HCT116 (cell line): Measurements from ENCODE around the gene THSD4. TPM values are rescaled to one million over a fixed set of nuclear protein-coding genes. Genes with fewer than 3 reads are reported as not detected.
"Not testable (repeated sequence)": the region's sequence is repeated elsewhere in the genome, so short reads cannot be mapped to it uniquely, and the experiment has no call there.

Experiments used
- ATAC-seq: fragments of 200-7000 bp; cut with Tn5 transposase; 2 replicates; pipeline ENCODE4 v1.9.1; 2020; ENCODE audit warnings: mild to moderate bottlenecking, moderate library complexity
- BruUV-seq: library from RNA; stranded (reverse); fragments of 400-500 nt; replicated peaks from 2 replicates; lab custom pipeline; 2021; lab: Mats Ljungman, UMichigan
- CTCF ChIA-PET: fragments of 300-600 bp; sonication (Branson Sonifier 250); formaldehyde crosslinking; loops from one replicate; lab custom pipeline; 2021; ENCODE audit warnings: antibody characterized with exemption; lab: Charles Lee
- POLR2A ChIA-PET: fragments of 300-600, 350-600 bp; sonication (Branson Sonifier 250); formaldehyde crosslinking; loops from one replicate; lab custom pipeline; 2021; ENCODE audit warnings: antibody characterized with exemption; lab: Charles Lee
- RAD21 ChIA-PET, 2 experiments: fragments of 300-600 bp; sonication (Branson Sonifier 250); formaldehyde crosslinking; loops; one replicate each; lab custom pipeline; 2023; ENCODE audit warnings: low total read pairs in 2 of 2; ENCODE audit not compliant: uncharacterized antibody in 2 of 2, unreplicated experiment in 2 of 2, low non-redundant PET in 1 of 2; lab: Charles Lee
- DNase-seq: peaks from one replicate; pipeline ENCODE4 v3.0.0-alpha.2; 2010; ENCODE audit warnings: low read depth, low spot score
- H2AFZ ChIP-seq: fragments of 200-600 bp; shearing (Covaris generic), sonication (generic); 2 replicates; pipeline ENCODE4 v1.6.1; 2017; ENCODE audit warnings: low read depth, mixed run types, mixed read lengths, antibody characterized with exemption, low read length; ENCODE audit not compliant: poor library complexity, severe bottlenecking
- H3K27ac ChIP-seq: 2 replicates; pipeline ENCODE4 v1.5.1; 2012; ENCODE audit warnings: low read depth, low read length
- H3K27me3 ChIP-seq: fragments of 200-600 bp; sonication (generic); 2 replicates; pipeline ENCODE4 v1.6.1; 2016; ENCODE audit warnings: mixed run types, low read length, mixed read lengths; ENCODE audit not compliant: insufficient read depth
- H3K36me3 ChIP-seq, 2 experiments: fragments of 200-500 bp in 1 of 2; fragments of 200-600 bp in 1 of 2; sonication (Bioruptor generic) in 1 of 2; sonication (generic) in 1 of 2; 2 replicates each; pipeline versions ENCODE4 v1.5.1 to v1.6.1; 2014 to 2016; ENCODE audit warnings: low read length in 2 of 2, inconsistent platforms in 1 of 2, mixed read lengths in 1 of 2, mixed run types in 1 of 2; ENCODE audit not compliant: insufficient read depth in 2 of 2, control insufficient read depth in 1 of 2
- H3K4me1 ChIP-seq, 2 experiments: fragments of 200-600 bp in 1 of 2; sonication (generic) in 1 of 2; 2 replicates each; pipeline versions ENCODE4 v1.5.1 to v1.6.1; 2012 to 2017; ENCODE audit warnings: low read length in 2 of 2, inconsistent platforms in 1 of 2, mild to moderate bottlenecking in 1 of 2, mixed read lengths in 1 of 2, mixed run types in 1 of 2, moderate library complexity in 1 of 2; ENCODE audit not compliant: insufficient read depth in 2 of 2, control insufficient read depth in 1 of 2
- H3K4me2 ChIP-seq: fragments of 200-600 bp; sonication (generic); 2 replicates; pipeline ENCODE4 v1.6.1; 2017; ENCODE audit warnings: mixed run types, low read length, mixed read lengths
- H3K4me3 ChIP-seq, 2 experiments: fragments of 200-600 bp in 1 of 2; sonication (generic) in 1 of 2; replicated peaks in 1 of 2; 2 replicates each; pipeline ENCODE4 v1.5.1; 2011 to 2016; ENCODE audit warnings: low read length in 2 of 2, control low read depth in 1 of 2, low read depth in 1 of 2, mild to moderate bottlenecking in 1 of 2, mixed read lengths in 1 of 2, mixed run types in 1 of 2
- H3K79me2 ChIP-seq: fragments of 200-600 bp; sonication (generic); 2 replicates; pipeline ENCODE4 v1.6.1; 2017; ENCODE audit warnings: mild to moderate bottlenecking, mixed run types, low read length, moderate library complexity, mixed read lengths; ENCODE audit not compliant: insufficient read depth
- H3K9ac ChIP-seq: fragments of 200-600 bp; sonication (generic); 2 replicates; pipeline ENCODE4 v1.6.1; 2016; ENCODE audit warnings: low read length, mixed read lengths
- H3K9me2 ChIP-seq: fragments of 200-600 bp; sonication (generic), shearing (Covaris generic); 2 replicates; pipeline ENCODE4 v1.6.1; 2017; ENCODE audit warnings: mixed run types, mild to moderate bottlenecking, moderate library complexity; ENCODE audit not compliant: insufficient read depth
- H3K9me3 ChIP-seq, 2 experiments: fragments of 200-500 bp in 1 of 2; fragments of 200-600 bp in 1 of 2; sonication (Bioruptor generic) in 1 of 2; sonication (generic) in 1 of 2; 2 replicates each; pipeline ENCODE4 v1.6.1; 2014 to 2017; ENCODE audit warnings: low read length in 2 of 2, mixed read lengths in 2 of 2, inconsistent platforms in 1 of 2, low read depth in 1 of 2, mild to moderate bottlenecking in 1 of 2, mixed run types in 1 of 2, moderate library complexity in 1 of 2; ENCODE audit not compliant: control insufficient read depth in 1 of 2, insufficient read depth in 1 of 2
- H4K20me1 ChIP-seq: fragments of 200-600 bp; sonication (generic), shearing (Covaris generic); 2 replicates; pipeline ENCODE4 v1.6.1; 2017; ENCODE audit warnings: mixed run types, mild to moderate bottlenecking, moderate library complexity; ENCODE audit not compliant: insufficient read depth
- CBX3 ChIP-seq: IDR thresholded peaks from 2 replicates; pipeline ENCODE4 v1.6.1; 2012; ENCODE audit warnings: low read depth
- EGR1 ChIP-seq: IDR thresholded peaks from 2 replicates; pipeline ENCODE4 v1.6.1; 2012; ENCODE audit warnings: low read depth
- ELF1 ChIP-seq: IDR thresholded peaks from 2 replicates; pipeline ENCODE4 v1.6.1; 2012; ENCODE audit warnings: low read depth, borderline replicate concordance
- EZH2 ChIP-seq: fragments of 200-600 bp; sonication (generic); IDR thresholded peaks from 2 replicates; pipeline ENCODE4 v1.6.1; 2017; ENCODE audit warnings: antibody characterized with exemption, mixed run types
- EZH2phosphoT487 ChIP-seq: fragments of 200-600 bp; IDR thresholded peaks from 2 replicates; pipeline ENCODE4 v1.6.1; 2018; ENCODE audit warnings: antibody characterized with exemption, borderline replicate concordance
- POLR2A ChIP-seq: IDR thresholded peaks from 2 replicates; pipeline ENCODE4 v1.7.0; 2011; ENCODE audit warnings: borderline replicate concordance; ENCODE audit not compliant: insufficient read depth, insufficient read length; ENCODE audit errors: extremely low read depth
- RAD21 ChIP-seq: IDR thresholded peaks from 2 replicates; pipeline ENCODE4 v1.6.1; 2012; ENCODE audit warnings: low read depth, mild to moderate bottlenecking
- SP1 ChIP-seq: IDR thresholded peaks from 2 replicates; pipeline ENCODE4 v1.6.1; 2012; ENCODE audit warnings: low read depth
- YY1 ChIP-seq: IDR thresholded peaks from 2 replicates; pipeline ENCODE4 v1.6.1; 2011; ENCODE audit warnings: low read length, low read depth, moderate library complexity, mild to moderate bottlenecking; ENCODE audit not compliant: insufficient replicate concordance; ENCODE audit errors: extremely low read depth
- ZFX ChIP-seq: fragments of 450-650 bp; IDR thresholded peaks from 2 replicates; pipeline ENCODE4 v1.6.1; 2017
- ZNF274 ChIP-seq: fragments of 200-500 bp; sonication (Bioruptor generic); IDR thresholded peaks from 2 replicates; pipeline ENCODE4 v1.6.1; 2014; ENCODE audit warnings: mild to moderate bottlenecking, low read depth, low read length, inconsistent platforms
- intact Hi-C: fragments of 100-400 bp; cut with micrococcal nuclease; formaldehyde crosslinking; loops from 2 replicates; pipeline ENCODE4 v1.10.0; 2022
- total RNA-seq: library from RNA; stranded (reverse); gene quantifications from one replicate; pipeline ENCODE4 v1.2.1, GENCODE V29; 2021; ENCODE audit not compliant: unreplicated experiment
- TF ChIP-seq, protein P1 (sequence below), 3 experiments: fragments of 200-600 bp in 1 of 3; sonication (generic) in 1 of 3; IDR thresholded peaks in 2 of 3; conservative IDR thresholded peaks in 1 of 3; 2 replicates each; pipeline ENCODE4 v1.5.1; 2012 to 2017; ENCODE audit warnings: low read depth in 2 of 3, low read length in 2 of 3, antibody characterized with exemption in 1 of 3, borderline replicate concordance in 1 of 3, control low read depth in 1 of 3, mild to moderate bottlenecking in 1 of 3, mixed read lengths in 1 of 3, mixed run types in 1 of 3, moderate library complexity in 1 of 3; ENCODE audit not compliant: insufficient read depth in 1 of 3
- TF ChIP-seq, protein P2 (sequence below): IDR thresholded peaks from 2 replicates; pipeline ENCODE4 v1.6.1; 2012

THSD4 gene
- total RNA-seq, 1 experiment from 2014 or later, result 30.5 TPM

DNA sequence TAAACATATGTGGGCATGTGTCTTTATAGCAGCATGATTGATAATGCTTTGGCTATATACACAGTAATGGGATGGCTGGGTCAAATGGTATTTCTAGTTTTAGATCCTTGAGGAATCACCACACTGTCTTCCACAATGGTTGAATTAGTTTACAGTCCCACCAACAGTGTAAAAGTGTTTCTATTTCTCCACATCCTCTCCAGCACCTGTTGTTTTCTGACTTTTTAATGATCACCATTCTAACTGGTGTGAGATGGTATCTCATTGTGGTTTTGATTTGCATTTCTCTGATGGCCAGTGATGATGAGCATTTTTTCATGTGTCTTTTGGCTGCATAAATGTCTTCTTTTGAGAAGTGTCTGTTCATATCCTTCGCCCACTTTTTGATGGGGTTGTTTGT is 252.5 kb downstream of the THSD4 start:
- H3K27ac ChIP-seq, H3K9me3 ChIP-seq, ATAC-seq, H3K79me2 ChIP-seq, H3K4me2 ChIP-seq, DNase-seq, RAD21 ChIA-PET, CTCF ChIA-PET, H2AFZ ChIP-seq, POLR2A ChIA-PET, H4K20me1 ChIP-seq, BruUV-seq, H3K36me3 ChIP-seq, H3K4me3 ChIP-seq, H3K27me3 ChIP-seq, H3K9ac ChIP-seq, intact Hi-C loops, H3K9me2 ChIP-seq: not testable (repeated sequence)
- peaks cover 8 to 11% of the 10 kb centered on the region in 2 experiments; a peak in 3 of 4 replicates for H3K4me1 ChIP-seq

- H3K9me3 ChIP-seq, H3K9me2 ChIP-seq, H3K4me1 ChIP-seq, CTCF ChIA-PET, H3K4me2 ChIP-seq, H2AFZ ChIP-seq, H3K27ac ChIP-seq, ATAC-seq, H3K27me3 ChIP-seq, DNase-seq, H3K79me2 ChIP-seq, BruUV-seq, H3K9ac ChIP-seq, H3K4me3 ChIP-seq, intact Hi-C loops, RAD21 ChIA-PET, H3K36me3 ChIP-seq, POLR2A ChIA-PET, H4K20me1 ChIP-seq: not testable (repeated sequence)
Observed at GRCh38 chr15:71372769-71373168, 257.5 kb downstream of the THSD4 start.

DNA sequence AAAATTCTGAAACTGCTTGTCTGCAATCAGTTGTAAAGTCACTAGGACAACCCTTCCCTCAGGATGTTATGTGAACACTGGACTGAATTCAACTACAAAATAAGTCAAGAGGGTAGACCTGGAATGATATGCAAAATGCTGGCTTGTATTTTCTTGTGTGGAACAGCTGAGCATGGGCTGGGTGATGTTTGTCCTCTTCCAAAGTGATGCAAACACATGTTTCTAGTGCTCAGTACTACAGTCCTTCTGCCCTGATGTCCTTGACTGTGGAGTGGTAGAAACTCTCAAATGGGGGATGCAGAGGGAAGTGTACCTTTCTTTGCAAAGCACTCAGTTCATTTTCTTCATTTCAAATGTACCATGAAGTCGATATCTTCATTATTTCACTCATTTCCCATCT is 258.6 kb downstream of the THSD4 start:
- Histone ChIP-seq H3K4me3 (no peak overlapping the region), H3K9ac (no peak overlapping the region), H3K27me3 (no peaks in the 10 kb centered on the region), H3K79me2 (no peaks in the 10 kb centered on the region), H2AFZ (no peak overlapping the region), H3K9me3 (no peaks in the 10 kb centered on the region), H4K20me1 (no peaks in the 10 kb centered on the region), H3K4me1 (peaks cover 0 to 3% of the 10 kb centered on the region in 2 experiments; a peak in 1 of 4 replicates), H3K36me3 (no peaks in the 10 kb centered on the region), H3K27ac (no peak overlapping the region), H3K9me2 (no peaks in the 10 kb centered on the region), H3K4me2 (no peak overlapping the region)
- intact Hi-C loops, result no loop called here
- BruUV-seq, result no TSS peak
- POLR2A ChIA-PET, result no interaction called here
- ATAC-seq (no peak), DNase-seq (no peak)
- TF ChIP-seq, protein P1, sequence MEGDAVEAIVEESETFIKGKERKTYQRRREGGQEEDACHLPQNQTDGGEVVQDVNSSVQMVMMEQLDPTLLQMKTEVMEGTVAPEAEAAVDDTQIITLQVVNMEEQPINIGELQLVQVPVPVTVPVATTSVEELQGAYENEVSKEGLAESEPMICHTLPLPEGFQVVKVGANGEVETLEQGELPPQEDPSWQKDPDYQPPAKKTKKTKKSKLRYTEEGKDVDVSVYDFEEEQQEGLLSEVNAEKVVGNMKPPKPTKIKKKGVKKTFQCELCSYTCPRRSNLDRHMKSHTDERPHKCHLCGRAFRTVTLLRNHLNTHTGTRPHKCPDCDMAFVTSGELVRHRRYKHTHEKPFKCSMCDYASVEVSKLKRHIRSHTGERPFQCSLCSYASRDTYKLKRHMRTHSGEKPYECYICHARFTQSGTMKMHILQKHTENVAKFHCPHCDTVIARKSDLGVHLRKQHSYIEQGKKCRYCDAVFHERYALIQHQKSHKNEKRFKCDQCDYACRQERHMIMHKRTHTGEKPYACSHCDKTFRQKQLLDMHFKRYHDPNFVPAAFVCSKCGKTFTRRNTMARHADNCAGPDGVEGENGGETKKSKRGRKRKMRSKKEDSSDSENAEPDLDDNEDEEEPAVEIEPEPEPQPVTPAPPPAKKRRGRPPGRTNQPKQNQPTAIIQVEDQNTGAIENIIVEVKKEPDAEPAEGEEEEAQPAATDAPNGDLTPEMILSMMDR (IDR thresholded peaks at IDR 0.05 in 2 of 3, conservative IDR thresholded peaks at IDR 0.05 in 1 of 3; ENCODE audit: borderline replicate concordance in 1 of 3, insufficient read depth in 1 of 3, low read depth in 2 of 3, low read length in 2 of 3), result no peak
- TF ChIP-seq CBX3 (no peak), ZFX (no peak), ZNF274 (no peak), EZH2 (no peak), EGR1 (no peak), RAD21 (no peak), SP1 (no peak), YY1 (no peak), EZH2phosphoT487 (no peak), POLR2A (no peak), ELF1 (no peak)
- TF ChIP-seq, protein P2, sequence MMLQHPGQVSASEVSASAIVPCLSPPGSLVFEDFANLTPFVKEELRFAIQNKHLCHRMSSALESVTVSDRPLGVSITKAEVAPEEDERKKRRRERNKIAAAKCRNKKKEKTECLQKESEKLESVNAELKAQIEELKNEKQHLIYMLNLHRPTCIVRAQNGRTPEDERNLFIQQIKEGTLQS, result no peak
- CTCF ChIA-PET, result no interaction called here
- RAD21 ChIA-PET, result no interaction called here
